H1 (cell line): Measurements from ENCODE around the gene COQ8B. TPM values are rescaled to one million over a fixed set of nuclear protein-coding genes. Genes with fewer than 3 reads are reported as not detected.

Experiments
- BCL11A ChIP-seq, 2 experiments: IDR thresholded peaks; one replicate each; pipeline ENCODE4 v1.6.1; 2011; ENCODE audit warnings: low read depth in 2 of 2, low read length in 2 of 2, mild to moderate bottlenecking in 2 of 2
- CHD7 ChIP-seq: fragments of 300-600 bp; sonication (generic); IDR thresholded peaks from 2 replicates; pipeline ENCODE4 v1.7.1; 2012; ENCODE audit warnings: low read length, moderate library complexity, mild to moderate bottlenecking, inconsistent platforms; ENCODE audit not compliant: insufficient replicate concordance
- JUN ChIP-seq: IDR thresholded peaks from 2 replicates; pipeline ENCODE4 v1.6.1; 2011; ENCODE audit warnings: low read depth, mild to moderate bottlenecking, improper control_type of control experiment, low read length
- NRF1 ChIP-seq: IDR thresholded peaks from 2 replicates; pipeline ENCODE4 v1.6.1; 2011; ENCODE audit warnings: mild to moderate bottlenecking, low read depth, low read length, improper control_type of control experiment
- RAD21 ChIP-seq, 2 experiments: IDR thresholded peaks in 1 of 2; conservative IDR thresholded peaks in 1 of 2; 2 replicates each; pipeline ENCODE4 v1.6.1; 2011; ENCODE audit warnings: low read depth in 2 of 2, low read length in 2 of 2, improper control_type of control experiment in 1 of 2, inconsistent platforms in 1 of 2, mild to moderate bottlenecking in 1 of 2, moderate library complexity in 1 of 2
- RXRA ChIP-seq: IDR thresholded peaks from 2 replicates; pipeline ENCODE4 v1.6.1; 2011; ENCODE audit warnings: low read depth, mild to moderate bottlenecking, low read length, moderate library complexity; ENCODE audit not compliant: insufficient read depth
- SIRT6 ChIP-seq: IDR thresholded peaks from one replicate; pipeline ENCODE4 v1.7.1; 2012; ENCODE audit warnings: low read length, inconsistent platforms
- TAF7 ChIP-seq: optimal IDR thresholded peaks from 2 replicates; pipeline ENCODE3; 2011; ENCODE audit warnings: low read depth, mild to moderate bottlenecking, inconsistent platforms, low read length, moderate library complexity, borderline replicate concordance
- polyA plus RNA-seq, 7 experiments: library from polyadenylated mRNA; depleted of rRNA in 3 of 7; stranded (reverse) in 5 of 7; unstranded in 2 of 7; fragments of >200 nt in 5 of 7; fragments of 200-250 nt in 2 of 7; gene quantifications; 1 replicate in 5 of 7; 2 replicates in 1 of 7; 4 replicates in 1 of 7; pipeline versions ENCODE4 v1.2.1 to v1.2.3, GENCODE V29; 2011 to 2013; ENCODE audit warnings: missing spikeins in 2 of 7, mixed read lengths in 2 of 7
- total RNA-seq: library from RNA; stranded (reverse); fragmentation: NEBNext Ultra II Directional; extraction: Animal tissue kit (Norgen Biotek cat#: 25700); gene quantifications from 2 replicates; pipeline ENCODE4 v1.2.1, GENCODE V29; 2021

Gene COQ8B
- total and polyA plus RNA-seq, 2 of the 8 experiments (the other 6 are each of a cell fraction or from before 2014, with no cell fraction given) = 41.7 to 46.1 TPM

GRCh38 chr19:40740747-40741146 lies 24.1 kb upstream of the COQ8B start (continued):
- TF ChIP-seq CHD7 = no peak
- TF ChIP-seq TAF7 = no peak
- no peak for TF ChIP-seq SIRT6
- TF ChIP-seq RAD21 (IDR thresholded peaks at IDR 0.05 in 1 of 2, conservative IDR thresholded peaks at IDR 0.05 in 1 of 2; ENCODE audit: low read depth in 2 of 2, low read length in 2 of 2) = no peak
- TF ChIP-seq RXRA = no peak
- TF ChIP-seq NRF1 = no peak
- no peak for TF ChIP-seq BCL11A (IDR thresholded peaks at IDR 0.05; ENCODE audit: low read depth in 2 of 2, low read length in 2 of 2)
- TF ChIP-seq JUN = no peak
